ENCODE results near the gene RBP2. TPM values are rescaled to one million over a fixed set of nuclear protein-coding genes. Genes with fewer than 3 reads are reported as not detected.
"Not testable (repeated sequence)": the region's sequence is repeated elsewhere in the genome, so short reads cannot be mapped to it uniquely, and the experiment has no call there.

The RBP2 gene
- total RNA-seq, 1 donor, result not detected

GRCh38 chr3:139418144-139418543, 58.2 kb downstream of the RBP2 start:
- Histone ChIP-seq H3K4me2 (ENCODE audit: insufficient read depth, low read length) (no peak overlapping the region), H3K9me3 (ENCODE audit: low read depth, low read length) (no peaks in the 10 kb centered on the region), H3K27ac (ENCODE audit: low read depth, low read length) (no peak overlapping the region), H3K27me3 (ENCODE audit: insufficient read depth, low read length) (no peaks in the 10 kb centered on the region), H4K20me1 (ENCODE audit: insufficient read depth, low read length) (no peaks in the 10 kb centered on the region), H3K79me2 (ENCODE audit: insufficient read depth, low read length) (no peaks in the 10 kb centered on the region), H3K4me1 (ENCODE audit: insufficient read depth, low read length) (no peaks in the 10 kb centered on the region), H3K4me3 (ENCODE audit: insufficient read depth, low read length) (no peak overlapping the region), H2AFZ (ENCODE audit: low read length) (no peak overlapping the region), H3K36me3 (ENCODE audit: insufficient read depth, low read length) (no peaks in the 10 kb centered on the region)
- no peak for DNase-seq (ENCODE audit: insufficient read length, low spot score, missing footprints)
- TF ChIP-seq CTCF (IDR thresholded peaks at IDR 0.05; ENCODE audit: extremely low read depth, low read depth, low read length), result no peak

GRCh38 chr3:139416275-139416674, 60.0 kb downstream of the RBP2 start:
- H3K4me2 ChIP-seq (ENCODE audit: insufficient read depth, low read length), result no peak overlapping the region
- H3K4me1 ChIP-seq (ENCODE audit: insufficient read depth, low read length), result no peaks in the 10 kb centered on the region
- H3K79me2 ChIP-seq (ENCODE audit: insufficient read depth, low read length), result no peaks in the 10 kb centered on the region
- no peak for DNase-seq (ENCODE audit: insufficient read length, low spot score, missing footprints)
- H3K27me3 ChIP-seq (ENCODE audit: insufficient read depth, low read length), result no peaks in the 10 kb centered on the region
- H3K9me3 ChIP-seq (ENCODE audit: low read depth, low read length), result no peaks in the 10 kb centered on the region
- H3K27ac ChIP-seq (ENCODE audit: low read depth, low read length), result no peak overlapping the region
- no peak overlapping the region for H2AFZ ChIP-seq (ENCODE audit: low read length)
- no peak for TF ChIP-seq CTCF (IDR thresholded peaks at IDR 0.05; ENCODE audit: extremely low read depth, low read depth, low read length)
- no peaks in the 10 kb centered on the region for H4K20me1 ChIP-seq (ENCODE audit: insufficient read depth, low read length)
- no peak overlapping the region for H3K4me3 ChIP-seq (ENCODE audit: insufficient read depth, low read length)
- H3K36me3 ChIP-seq (ENCODE audit: insufficient read depth, low read length), result no peaks in the 10 kb centered on the region

- Histone ChIP-seq H3K79me2 (ENCODE audit: insufficient read depth, low read length) (no peaks in the 10 kb centered on the region), H3K27me3 (ENCODE audit: insufficient read depth, low read length) (no peaks in the 10 kb centered on the region)
Measured at GRCh38 chr3:139414608-139415224, 61.6 kb downstream of the RBP2 start.

GRCh38 chr3:139412891-139413290, 63.4 kb downstream of the RBP2 start:
- not testable (repeated sequence) for H3K27me3 ChIP-seq (ENCODE audit: insufficient read depth, low read length); H3K4me3 ChIP-seq (ENCODE audit: insufficient read depth, low read length); H3K9me3 ChIP-seq (ENCODE audit: low read depth, low read length); H3K79me2 ChIP-seq (ENCODE audit: insufficient read depth, low read length); H3K36me3 ChIP-seq (ENCODE audit: insufficient read depth, low read length); H3K4me1 ChIP-seq (ENCODE audit: insufficient read depth, low read length); H3K4me2 ChIP-seq (ENCODE audit: insufficient read depth, low read length); DNase-seq (ENCODE audit: insufficient read length, low spot score, missing footprints); H3K27ac ChIP-seq (ENCODE audit: low read depth, low read length); H2AFZ ChIP-seq (ENCODE audit: low read length); H4K20me1 ChIP-seq (ENCODE audit: insufficient read depth, low read length)

More at GRCh38 chr3:139414608-139415224, 61.6 kb downstream of the RBP2 start:
- Histone ChIP-seq H3K27ac (ENCODE audit: low read depth, low read length) (no peak overlapping the region), H4K20me1 (ENCODE audit: insufficient read depth, low read length) (no peaks in the 10 kb centered on the region), H3K9me3 (ENCODE audit: low read depth, low read length) (no peaks in the 10 kb centered on the region), H2AFZ (ENCODE audit: low read length) (no peak overlapping the region), H3K4me2 (ENCODE audit: insufficient read depth, low read length) (no peak overlapping the region), H3K4me3 (ENCODE audit: insufficient read depth, low read length) (no peak overlapping the region), H3K36me3 (ENCODE audit: insufficient read depth, low read length) (no peaks in the 10 kb centered on the region), H3K4me1 (ENCODE audit: insufficient read depth, low read length) (no peaks in the 10 kb centered on the region)
- DNase-seq (ENCODE audit: insufficient read length, low spot score, missing footprints), result no peak
- TF ChIP-seq CTCF (IDR thresholded peaks at IDR 0.05; ENCODE audit: extremely low read depth, low read depth, low read length), result no peak

Other genes starting within 250 kb of the RBP2 start
- 65.1 and 68.1 TPM in 2 replicates for gene MRPS22, start 132.5 kb downstream of the RBP2 start, total RNA-seq
- gene COPB2, start 86.9 kb downstream of the RBP2 start, total RNA-seq, result 164 and 173 TPM in 2 replicates
- 1.4 and 2.4 TPM in 2 replicates for gene RBP1, start 63.2 kb upstream of the RBP2 start, total RNA-seq
- gene NMNAT3, start 201.5 kb upstream of the RBP2 start, total RNA-seq, result 0.36 and 0.59 TPM in 2 replicates